CD4-positive, alpha-beta T cell (primary cell): ENCODE results near the gene ARPC1A. TPM values are rescaled to one million over a fixed set of nuclear protein-coding genes. Genes with fewer than 3 reads are reported as not detected.

Experiments used
- ATAC-seq: fragments of 200-7000 bp; cut with Tn5 transposase; one replicate; pipeline ENCODE4 v1.10.0; 2022; ENCODE audit warnings: mild to moderate bottlenecking; ENCODE audit not compliant: poor library complexity
- CTCF ChIA-PET: fragments of 350-600 bp; sonication (Branson Sonifier 250); formaldehyde crosslinking; loops from one replicate; lab custom pipeline; 2021; ENCODE audit warnings: antibody characterized with exemption, inconsistent platforms; lab: Charles Lee
- POLR2A ChIA-PET: fragments of 350-600 bp; sonication (Branson Sonifier 250); formaldehyde crosslinking; loops from one replicate; lab custom pipeline; 2021; ENCODE audit warnings: antibody characterized with exemption, inconsistent platforms; lab: Charles Lee
- DNase-seq, 14 experiments: peaks; one replicate each; pipeline ENCODE4 v3.0.0-alpha.2; 2013 to 2020; ENCODE audit warnings: mixed read lengths in 2 of 14
- H3K27ac ChIP-seq, 2 donors: one replicate each; pipeline versions ENCODE4 v1.5.1 to v1.7.0; 2013; ENCODE audit warnings: low read length in 2 of 2, low read depth in 1 of 2, mild to moderate bottlenecking in 1 of 2
- H3K27me3 ChIP-seq, 2 experiments: 1 replicate in 1 of 2; 2 replicates in 1 of 2; pipeline versions ENCODE4 v1.6.1 to v1.7.0; 2013; ENCODE audit warnings: low read length in 2 of 2, control low read depth in 1 of 2, mild to moderate bottlenecking in 1 of 2, moderate library complexity in 1 of 2; ENCODE audit not compliant: insufficient read depth in 2 of 2, control insufficient read depth in 1 of 2
- H3K36me3 ChIP-seq: one replicate; pipeline ENCODE4 v1.6.1; 2013; ENCODE audit warnings: low read length, control low read depth; ENCODE audit not compliant: insufficient read depth
- H3K4me1 ChIP-seq: one replicate; pipeline ENCODE4 v1.6.1; 2013; ENCODE audit warnings: low read length, control low read depth; ENCODE audit not compliant: insufficient read depth
- H3K4me3 ChIP-seq: one replicate; pipeline ENCODE4 v1.5.1; 2013; ENCODE audit warnings: mild to moderate bottlenecking, low read length, moderate library complexity
- H3K9me3 ChIP-seq, 2 experiments: 1 replicate in 1 of 2; 2 replicates in 1 of 2; pipeline versions ENCODE4 v1.6.1 to v1.7.0; 2013; ENCODE audit warnings: low read length in 2 of 2, mild to moderate bottlenecking in 2 of 2, control low read depth in 1 of 2, moderate library complexity in 1 of 2; ENCODE audit not compliant: control insufficient read depth in 1 of 2, insufficient read depth in 1 of 2
- H3K27ac Mint-ChIP-seq: one replicate; pipeline ENCODE4 v1.8.0; 2020; ENCODE audit warnings: mixed read lengths
- H3K27me3 Mint-ChIP-seq: one replicate; pipeline ENCODE4 v1.8.0; 2021; ENCODE audit warnings: mixed read lengths
- H3K36me3 Mint-ChIP-seq: one replicate; pipeline ENCODE4 v1.8.0; 2021; ENCODE audit warnings: low read depth, mixed read lengths
- H3K4me1 Mint-ChIP-seq: one replicate; pipeline ENCODE4 v1.8.0; 2021; ENCODE audit warnings: low read depth, mixed read lengths
- H3K4me3 Mint-ChIP-seq: one replicate; pipeline ENCODE4 v1.8.0; 2020; ENCODE audit warnings: mild to moderate bottlenecking, mixed read lengths
- H3K9me3 Mint-ChIP-seq: one replicate; pipeline ENCODE4 v1.8.0; 2020; ENCODE audit warnings: mixed read lengths
- intact Hi-C, 2 experiments: fragments of 100-400 bp; cut with DNase I in 1 of 2; cut with micrococcal nuclease in 1 of 2; formaldehyde crosslinking; loops; one replicate each; pipeline versions ENCODE4 v1.15.1 to v1.9.0; 2023 to 2025; cut with DNase I, micrococcal nuclease
- total RNA-seq, 174 experiments: library from RNA in 2 of 174; stranded (reverse) in 2 of 174; gene quantifications; one replicate each; pipeline ENCODE4 v1.2.3 and lab custom pipeline; 2021 to 2026
- TF ChIP-seq, protein P1 (sequence below): fragments of 200-600 bp; IDR thresholded peaks from one replicate; pipeline ENCODE4 v1.8.0; 2022; ENCODE audit warnings: antibody characterized with exemption, mild to moderate bottlenecking

ARPC1A gene
- total RNA-seq, 2 experiments from 2014 or later = 25.3 to 30.4 TPM

DNA sequence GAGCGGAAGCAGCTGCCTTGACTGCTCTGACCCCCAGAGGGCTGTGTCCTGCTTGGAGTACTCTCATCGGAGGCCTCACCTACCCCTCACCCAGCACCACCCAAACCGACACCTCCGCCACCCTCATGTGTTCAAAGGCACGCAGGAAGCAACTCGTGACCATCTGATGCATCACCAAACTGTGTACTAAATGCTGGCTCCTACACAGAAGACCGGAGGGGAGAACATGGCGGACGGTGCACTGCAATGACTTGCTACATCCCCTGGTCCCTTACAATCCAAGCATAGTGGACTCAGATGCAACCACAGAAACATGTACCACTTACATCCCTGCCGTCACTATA lies 79.3 kb downstream of the ARPC1A start:
- no peak for ATAC-seq
- ChIA-PET CTCF (interaction anchor here (0.7 kb wide), 1 partner anchor 41 kb away, joined by 3 read pairs; no protein-coding TSS in a partner anchor), POLR2A (no interaction called here)
- Mint-ChIP-seq H3K36me3 (peaks cover 73% of the 10 kb centered on the region), H3K4me1 (peaks cover 52% of the 10 kb centered on the region), H3K27ac (no peak overlapping the region), H3K27me3 (no peaks in the 10 kb centered on the region), H3K4me3 (no peak overlapping the region), H3K9me3 (no peaks in the 10 kb centered on the region)
- no peaks in the 10 kb centered on the region for H3K27me3 ChIP-seq
- intact Hi-C loops = loop anchor here in 1 of 2 experiments (10.0 kb wide), 1 partner anchor 80 kb away; the partner anchor contains the start of gene ARPC1A
- H3K27ac ChIP-seq = no peak overlapping the region
- no peak for DNase-seq
- peaks cover 43% of the 10 kb centered on the region for H3K4me1 ChIP-seq
- no peaks in the 10 kb centered on the region for H3K9me3 ChIP-seq
- TF ChIP-seq, protein P1, sequence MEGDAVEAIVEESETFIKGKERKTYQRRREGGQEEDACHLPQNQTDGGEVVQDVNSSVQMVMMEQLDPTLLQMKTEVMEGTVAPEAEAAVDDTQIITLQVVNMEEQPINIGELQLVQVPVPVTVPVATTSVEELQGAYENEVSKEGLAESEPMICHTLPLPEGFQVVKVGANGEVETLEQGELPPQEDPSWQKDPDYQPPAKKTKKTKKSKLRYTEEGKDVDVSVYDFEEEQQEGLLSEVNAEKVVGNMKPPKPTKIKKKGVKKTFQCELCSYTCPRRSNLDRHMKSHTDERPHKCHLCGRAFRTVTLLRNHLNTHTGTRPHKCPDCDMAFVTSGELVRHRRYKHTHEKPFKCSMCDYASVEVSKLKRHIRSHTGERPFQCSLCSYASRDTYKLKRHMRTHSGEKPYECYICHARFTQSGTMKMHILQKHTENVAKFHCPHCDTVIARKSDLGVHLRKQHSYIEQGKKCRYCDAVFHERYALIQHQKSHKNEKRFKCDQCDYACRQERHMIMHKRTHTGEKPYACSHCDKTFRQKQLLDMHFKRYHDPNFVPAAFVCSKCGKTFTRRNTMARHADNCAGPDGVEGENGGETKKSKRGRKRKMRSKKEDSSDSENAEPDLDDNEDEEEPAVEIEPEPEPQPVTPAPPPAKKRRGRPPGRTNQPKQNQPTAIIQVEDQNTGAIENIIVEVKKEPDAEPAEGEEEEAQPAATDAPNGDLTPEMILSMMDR = no peak
- no peak overlapping the region for H3K4me3 ChIP-seq
- H3K36me3 ChIP-seq = peaks cover 39% of the 10 kb centered on the region

DNA sequence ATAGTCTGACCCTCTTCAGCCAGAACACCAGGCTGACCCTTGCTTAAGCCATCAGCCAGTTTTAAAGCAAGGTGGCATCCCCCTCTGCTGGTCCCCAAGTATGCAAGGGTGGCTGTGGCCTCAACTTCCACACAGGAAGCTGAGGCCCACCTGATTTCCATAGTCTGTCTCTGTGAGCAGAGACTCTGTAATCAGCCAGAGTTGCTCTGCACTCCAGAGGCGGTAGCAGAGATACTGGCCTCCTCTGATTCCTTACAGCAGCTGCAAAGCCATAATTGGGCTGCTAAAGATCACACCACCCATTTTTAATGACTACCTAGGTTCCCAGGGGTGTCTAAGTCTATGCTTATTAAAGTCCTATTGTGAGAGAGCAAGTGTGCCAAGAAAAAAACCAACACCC lies 80.9 kb downstream of the ARPC1A start:
- Mint-ChIP-seq H3K9me3 (no peaks in the 10 kb centered on the region), H3K36me3 (peaks cover 70% of the 10 kb centered on the region), H3K4me3 (peak overlapping the region; percentile 93), H3K4me1 (peaks cover 61% of the 10 kb centered on the region), H3K27ac (peak overlapping the region; percentile 87), H3K27me3 (no peaks in the 10 kb centered on the region)
- Histone ChIP-seq H3K4me1 (peaks cover 55% of the 10 kb centered on the region), H3K27ac (peak overlapping the region; percentile 98 to 99), H3K27me3 (no peaks in the 10 kb centered on the region), H3K9me3 (no peaks in the 10 kb centered on the region), H3K36me3 (peaks cover 38% of the 10 kb centered on the region), H3K4me3 (no peak overlapping the region)
- TF ChIP-seq, protein P1 = no peak
- ChIA-PET POLR2A (interaction anchor here (0.8 to 4.2 kb wide), 7 partner anchors 8 to 1468 kb away, joined by 3 to 105 read pairs (median 9); partner anchors contain the start of genes ARPC1B, MEPCE, SRRT and ZCWPW1), CTCF (interaction anchor here (1.8 to 2.3 kb wide), 2 partner anchors 32 to 41 kb away, joined by 4 to 7 read pairs; partner anchors contain the start of gene ARPC1B)
- intact Hi-C loops = loop anchor here in 1 of 2 experiments (10.0 kb wide), 1 partner anchor 82 kb away; the partner anchor contains the start of gene ARPC1A
- ATAC-seq (no peak), DNase-seq (no peak)

- ChIA-PET POLR2A (interaction anchor here (0.7 to 4.2 kb wide), 19 partner anchors 8 to 1021 kb away, joined by 3 to 105 read pairs (median 15); partner anchors contain the start of genes ARPC1A, ARPC1B, CPSF4 and FAM200A), CTCF (interaction anchor here (1.0 to 2.3 kb wide), 3 partner anchors 8 to 172 kb away, joined by 3 to 7 read pairs (median 4); partner anchors contain the start of gene ARPC1B)
- intact Hi-C loops = loop anchor here (1.0 to 10.0 kb wide), 10 partner anchors 15 to 97 kb away; partner anchors contain the start of genes ARPC1A (in 1 of the 2), ARPC1B (in 1 of the 2), ATP5MF (in 1 of the 2) and ZKSCAN5 (in 1 of the 2)
- DNase-seq (peak in 9 of 14 experiments; percentile 11 to 63 (median 29)), ATAC-seq (no peak)
- H3K36me3 Mint-ChIP-seq = peaks cover 73% of the 10 kb centered on the region
- H3K4me1 Mint-ChIP-seq = peaks cover 60% of the 10 kb centered on the region
- Histone ChIP-seq H3K27me3 (no peaks in the 10 kb centered on the region), H3K27ac (peak overlapping the region; percentile 98 to 99), H3K9me3 (no peaks in the 10 kb centered on the region), H3K4me3 (peak overlapping the region; percentile 99), H3K36me3 (peaks cover 44% of the 10 kb centered on the region), H3K4me1 (peaks cover 55% of the 10 kb centered on the region)
- TF ChIP-seq, protein P1 = no peak
- peak overlapping the region; percentile 87 for H3K27ac Mint-ChIP-seq
- H3K4me3 Mint-ChIP-seq = peak overlapping the region; percentile 93
- no peaks in the 10 kb centered on the region for H3K9me3 Mint-ChIP-seq
- H3K27me3 Mint-ChIP-seq = no peaks in the 10 kb centered on the region
These were observed 82.2 kb downstream of the ARPC1A start for GRCh38 chr7:99407872-99408378.
